ENCODE data around the gene ZNF771. TPM values are rescaled to one million over a fixed set of nuclear protein-coding genes. Genes with fewer than 3 reads are reported as not detected.

ZNF771 gene
- total and polyA plus RNA-seq, 9 of the 15 experiments (the other 6 are each of a cell fraction or from before 2014, with no cell fraction given), result 1.5 to 12.6 (median 4.4) TPM

DNA sequence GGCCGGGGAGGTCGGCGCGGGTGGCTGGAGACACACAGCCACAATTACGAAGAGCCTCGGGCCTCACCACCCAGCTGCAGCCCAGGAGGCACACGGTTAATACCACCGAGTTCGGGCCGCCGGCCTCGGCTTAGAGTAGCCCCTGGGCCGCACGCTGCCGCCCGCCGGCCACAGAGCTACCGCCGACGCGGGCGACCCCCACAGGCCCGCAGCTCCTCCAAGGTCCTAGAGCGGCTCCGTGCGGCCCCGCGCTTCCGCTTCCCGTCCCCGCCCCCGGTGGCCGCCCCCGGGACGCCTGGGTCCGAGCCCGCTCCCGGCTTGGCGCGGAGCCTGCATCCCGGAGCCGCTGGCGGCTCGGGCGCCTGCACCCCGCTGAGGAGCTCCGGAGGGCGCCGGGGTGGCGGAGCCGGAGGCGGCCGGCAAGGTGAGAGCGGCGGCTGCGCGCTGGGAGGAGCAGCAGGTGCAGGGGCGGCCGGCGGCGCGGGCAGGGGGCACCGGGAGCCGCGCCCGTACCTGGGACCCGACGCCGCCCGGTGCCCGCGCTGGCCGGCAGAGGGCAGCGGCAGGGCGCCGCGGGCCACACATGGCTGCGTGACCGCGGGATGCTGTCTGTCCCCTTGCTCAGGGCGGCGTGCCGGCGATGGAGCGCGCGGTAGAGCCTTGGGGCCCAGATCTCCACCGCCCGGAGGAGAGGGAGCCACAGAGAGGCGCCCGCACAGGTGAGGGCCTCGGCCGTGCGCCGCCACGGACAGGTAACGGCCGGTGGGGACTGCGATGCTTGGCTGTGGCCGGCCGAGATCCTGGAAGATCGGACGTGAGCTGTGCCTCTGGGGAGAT, 12.0 kb upstream of the ZNF771 start, which contains the start of gene ZNF48 (continued):
- TF ChIP-seq, protein P1, sequence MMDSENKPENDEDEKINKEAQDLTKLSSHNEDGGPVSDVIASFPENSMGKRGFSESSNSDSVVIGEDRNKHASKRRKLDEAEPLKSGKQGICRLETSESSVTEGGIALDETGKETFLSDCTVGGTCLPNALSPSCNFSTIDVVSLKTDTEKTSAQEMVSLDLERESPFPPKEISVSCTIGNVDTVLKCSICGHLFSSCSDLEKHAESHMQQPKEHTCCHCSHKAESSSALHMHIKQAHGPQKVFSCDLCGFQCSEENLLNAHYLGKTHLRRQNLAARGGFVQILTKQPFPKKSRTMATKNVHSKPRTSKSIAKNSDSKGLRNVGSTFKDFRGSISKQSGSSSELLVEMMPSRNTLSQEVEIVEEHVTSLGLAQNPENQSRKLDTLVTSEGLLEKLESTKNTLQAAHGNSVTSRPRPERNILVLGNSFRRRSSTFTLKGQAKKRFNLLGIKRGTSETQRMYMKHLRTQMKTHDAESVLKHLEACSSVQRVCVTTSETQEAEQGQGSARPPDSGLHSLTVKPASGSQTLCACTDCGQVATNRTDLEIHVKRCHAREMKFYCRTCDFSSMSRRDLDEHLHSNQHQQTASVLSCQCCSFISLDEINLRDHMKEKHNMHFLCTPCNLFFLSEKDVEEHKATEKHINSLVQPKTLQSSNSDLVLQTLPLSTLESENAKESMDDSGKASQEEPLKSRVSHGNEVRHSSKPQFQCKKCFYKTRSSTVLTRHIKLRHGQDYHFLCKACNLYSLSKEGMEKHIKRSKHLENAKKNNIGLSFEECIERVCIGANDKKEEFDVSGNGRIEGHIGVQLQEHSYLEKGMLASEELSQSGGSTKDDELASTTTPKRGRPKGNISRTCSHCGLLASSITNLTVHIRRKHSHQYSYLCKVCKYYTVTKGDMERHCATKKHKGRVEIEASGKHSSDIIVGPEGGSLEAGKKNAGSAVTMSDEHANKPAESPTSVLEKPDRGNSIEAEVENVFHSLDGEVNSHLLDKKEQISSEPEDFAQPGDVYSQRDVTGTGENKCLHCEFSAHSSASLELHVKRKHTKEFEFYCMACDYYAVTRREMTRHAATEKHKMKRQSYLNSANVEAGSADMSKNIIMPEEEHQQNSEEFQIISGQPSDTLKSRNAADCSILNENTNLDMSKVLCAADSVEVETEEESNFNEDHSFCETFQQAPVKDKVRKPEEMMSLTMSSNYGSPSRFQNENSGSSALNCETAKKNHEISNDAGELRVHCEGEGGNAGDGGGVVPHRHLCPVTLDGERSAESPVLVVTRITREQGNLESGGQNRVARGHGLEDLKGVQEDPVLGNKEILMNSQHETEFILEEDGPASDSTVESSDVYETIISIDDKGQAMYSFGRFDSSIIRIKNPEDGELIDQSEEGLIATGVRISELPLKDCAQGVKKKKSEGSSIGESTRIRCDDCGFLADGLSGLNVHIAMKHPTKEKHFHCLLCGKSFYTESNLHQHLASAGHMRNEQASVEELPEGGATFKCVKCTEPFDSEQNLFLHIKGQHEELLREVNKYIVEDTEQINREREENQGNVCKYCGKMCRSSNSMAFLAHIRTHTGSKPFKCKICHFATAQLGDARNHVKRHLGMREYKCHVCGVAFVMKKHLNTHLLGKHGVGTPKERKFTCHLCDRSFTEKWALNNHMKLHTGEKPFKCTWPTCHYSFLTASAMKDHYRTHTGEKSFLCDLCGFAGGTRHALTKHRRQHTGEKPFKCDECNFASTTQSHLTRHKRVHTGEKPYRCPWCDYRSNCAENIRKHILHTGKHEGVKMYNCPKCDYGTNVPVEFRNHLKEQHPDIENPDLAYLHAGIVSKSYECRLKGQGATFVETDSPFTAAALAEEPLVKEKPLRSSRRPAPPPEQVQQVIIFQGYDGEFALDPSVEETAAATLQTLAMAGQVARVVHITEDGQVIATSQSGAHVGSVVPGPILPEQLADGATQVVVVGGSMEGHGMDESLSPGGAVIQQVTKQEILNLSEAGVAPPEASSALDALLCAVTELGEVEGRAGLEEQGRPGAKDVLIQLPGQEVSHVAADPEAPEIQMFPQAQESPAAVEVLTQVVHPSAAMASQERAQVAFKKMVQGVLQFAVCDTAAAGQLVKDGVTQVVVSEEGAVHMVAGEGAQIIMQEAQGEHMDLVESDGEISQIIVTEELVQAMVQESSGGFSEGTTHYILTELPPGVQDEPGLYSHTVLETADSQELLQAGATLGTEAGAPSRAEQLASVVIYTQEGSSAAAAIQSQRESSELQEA (IDR thresholded peaks at IDR 0.05; ENCODE audit: low read depth), result no peak
- TF ChIP-seq RFX5 (IDR thresholded peaks at IDR 0.05; ENCODE audit: low read depth, low read length) (no peak), TBL1XR1 (IDR thresholded peaks at IDR 0.05; ENCODE audit: low read length in 2 of 2) (peak in 1 of 2 experiments; percentile 55; a peak in 1 of 4 replicates), KLF13 (tag; IDR thresholded peaks at IDR 0.05; ENCODE audit: borderline replicate concordance, low read depth) (no peak), FOXA3 (CRISPR knock-in tag; conservative IDR thresholded peaks at IDR 0.05 in 1 of 2, IDR thresholded peaks at IDR 0.05 in 1 of 2) (peak in 1 of 2 experiments; percentile 60; a peak in 1 of 4 replicates), SOX6 (IDR thresholded peaks at IDR 0.05) (peak; percentile 44; the same call in 1 of the 2 replicates), ZNF561 (CRISPR knock-in tag; conservative IDR thresholded peaks at IDR 0.05) (no peak), ZNF263 (CRISPR knock-in tag; IDR thresholded peaks at IDR 0.05; ENCODE audit: borderline replicate concordance) (no peak; the same call in 1 of the 2 replicates), MEIS2 (IDR thresholded peaks at IDR 0.05; ENCODE audit: partially characterized antibody) (no peak), STAT5A (IDR thresholded peaks at IDR 0.05; ENCODE audit: borderline replicate concordance, low read length) (no peak), MYC (IDR thresholded peaks at IDR 0.05; ENCODE audit: low read depth, low read length) (peak; percentile 73), MYC (CRISPR knock-in tag; IDR thresholded peaks at IDR 0.05; ENCODE audit: borderline replicate concordance, low read depth) (no peak), ZNF253 (CRISPR knock-in tag; conservative IDR thresholded peaks at IDR 0.05) (no peak), CBX3 (IDR thresholded peaks at IDR 0.05; ENCODE audit: borderline replicate concordance in 1 of 2, low read length in 2 of 2) (no peak), COPS2 (conservative IDR thresholded peaks at IDR 0.05) (no peak), SP2 (IDR thresholded peaks at IDR 0.05; ENCODE audit: extremely low read depth, low read depth, low read length, poor library complexity, severe bottlenecking) (peak; percentile 95), ATF1 (CRISPR knock-in tag; IDR thresholded peaks at IDR 0.05) (no peak), ATF1 (tag; IDR thresholded peaks at IDR 0.05) (peak; percentile 48), EP400 (IDR thresholded peaks at IDR 0.05) (peak; percentile 56; the same call in 1 of the 2 replicates), NBN (IDR thresholded peaks at IDR 0.05; ENCODE audit: low read depth) (peak; percentile 25; the same call in 1 of the 2 replicates)

Measured in K562 (cell line).